Measurements from ENCODE around the gene A4GALT. TPM values are rescaled to one million over a fixed set of nuclear protein-coding genes. Genes with fewer than 3 reads are reported as not detected.

The A4GALT gene
- total RNA-seq, 1 donor from 2014 or later, result 2.6 TPM

- no peak overlapping the region for H3K4me2 ChIP-seq
- H3K27ac ChIP-seq, result no peak overlapping the region
- TF ChIP-seq EZH2phosphoT487 (IDR thresholded peaks at IDR 0.05) (no peak), EZH2 (IDR thresholded peaks at IDR 0.05) (no peak), CTCF (IDR thresholded peaks at IDR 0.05) (no peak)
- Mint-ChIP-seq H3K4me1 (peaks cover 16% of the 10 kb centered on the region), H3K27me3 (ENCODE audit: insufficient read depth, low read depth) (peaks cover 6% of the 10 kb centered on the region), H3K36me3 (peaks cover 3% of the 10 kb centered on the region), H3K27ac (peak overlapping the region; percentile 60), H3K4me3 (peak overlapping the region; percentile 33), H3K9me3 (no peaks in the 10 kb centered on the region)
- H3K36me3 ChIP-seq, result no peaks in the 10 kb centered on the region
- H3K27me3 ChIP-seq, result no peaks in the 10 kb centered on the region
- H3K9me3 ChIP-seq (ENCODE audit: low read depth), result no peaks in the 10 kb centered on the region
- no peak overlapping the region for H2AFZ ChIP-seq (replicated peaks)
- H3K4me3 ChIP-seq, result no peak overlapping the region
- peaks cover 15% of the 10 kb centered on the region for H3K4me1 ChIP-seq
- no peak overlapping the region for H3K9ac ChIP-seq
- peaks cover 59% of the 10 kb centered on the region for H4K20me1 ChIP-seq (ENCODE audit: low read depth)
- DNase-seq (ENCODE audit: low spot score), result no peak
- peaks cover 79% of the 10 kb centered on the region for H3K79me2 ChIP-seq (ENCODE audit: low read depth)
- H3F3A ChIP-seq (ENCODE audit: low read depth), result no peaks in the 10 kb centered on the region
Observed at GRCh38 chr22:42645341-42645937, 75.2 kb downstream of the A4GALT start.

GRCh38 chr22:42644422-42645340 is 76.0 kb downstream of the A4GALT start:
- H2AFZ ChIP-seq (replicated peaks), result no peak overlapping the region
- H3F3A ChIP-seq (ENCODE audit: low read depth), result no peaks in the 10 kb centered on the region
- H3K4me3 ChIP-seq, result no peak overlapping the region
- no peak overlapping the region for H3K27ac ChIP-seq
- peaks cover 16% of the 10 kb centered on the region for H3K4me1 Mint-ChIP-seq
- DNase-seq (ENCODE audit: low spot score), result no peak
- H3K4me1 ChIP-seq, result peaks cover 15% of the 10 kb centered on the region
- no peaks in the 10 kb centered on the region for H3K27me3 ChIP-seq
- H3K9me3 ChIP-seq (ENCODE audit: low read depth), result no peaks in the 10 kb centered on the region
- H4K20me1 ChIP-seq (ENCODE audit: low read depth), result peaks cover 59% of the 10 kb centered on the region
- H3K36me3 ChIP-seq, result no peaks in the 10 kb centered on the region
- peaks cover 3% of the 10 kb centered on the region for H3K36me3 Mint-ChIP-seq
- peaks cover 85% of the 10 kb centered on the region for H3K79me2 ChIP-seq (ENCODE audit: low read depth)
- H3K27me3 Mint-ChIP-seq (ENCODE audit: insufficient read depth, low read depth), result peaks cover 6% of the 10 kb centered on the region
- no peaks in the 10 kb centered on the region for H3K9me3 Mint-ChIP-seq
- H3K4me3 Mint-ChIP-seq, result peak overlapping the region; percentile 33
- H3K4me2 ChIP-seq, result no peak overlapping the region
- TF ChIP-seq EZH2phosphoT487 (IDR thresholded peaks at IDR 0.05), result no peak
- no peak for TF ChIP-seq EZH2 (IDR thresholded peaks at IDR 0.05)
- H3K9ac ChIP-seq, result no peak overlapping the region
- H3K27ac Mint-ChIP-seq, result peak overlapping the region; percentile 60

GRCh38 chr22:42643634-42644421 is 76.8 kb downstream of the A4GALT start:
- TF ChIP-seq CTCF (IDR thresholded peaks at IDR 0.05), result no peak
- TF ChIP-seq EZH2 (IDR thresholded peaks at IDR 0.05), result no peak
- no peak for TF ChIP-seq EZH2phosphoT487 (IDR thresholded peaks at IDR 0.05)
- DNase-seq (ENCODE audit: low spot score), result no peak
- H3K4me3 Mint-ChIP-seq, result no peak overlapping the region
- Histone ChIP-seq H3K36me3 (no peaks in the 10 kb centered on the region), H3K27ac (no peak overlapping the region), H3K9me3 (ENCODE audit: low read depth) (no peaks in the 10 kb centered on the region), H3K4me2 (peak overlapping the region; percentile 33), H3F3A (ENCODE audit: low read depth) (no peaks in the 10 kb centered on the region), H3K27me3 (no peaks in the 10 kb centered on the region), H3K4me3 (no peak overlapping the region), H2AFZ (replicated peaks) (no peak overlapping the region), H3K4me1 (peaks cover 15% of the 10 kb centered on the region), H4K20me1 (ENCODE audit: low read depth) (peaks cover 59% of the 10 kb centered on the region), H3K9ac (no peak overlapping the region), H3K79me2 (ENCODE audit: low read depth) (peaks cover 87% of the 10 kb centered on the region)
- peaks cover 6% of the 10 kb centered on the region for H3K27me3 Mint-ChIP-seq (ENCODE audit: insufficient read depth, low read depth)
- H3K9me3 Mint-ChIP-seq, result no peaks in the 10 kb centered on the region
- no peak overlapping the region for H3K27ac Mint-ChIP-seq
- peaks cover 16% of the 10 kb centered on the region for H3K4me1 Mint-ChIP-seq
- peaks cover 3% of the 10 kb centered on the region for H3K36me3 Mint-ChIP-seq
